ENCODE results near the gene CCDC27. TPM values are rescaled to one million over a fixed set of nuclear protein-coding genes. Genes with fewer than 3 reads are reported as not detected.

Gene CCDC27
- total RNA-seq, 4 donors from 2014 or later: not detected

DNA sequence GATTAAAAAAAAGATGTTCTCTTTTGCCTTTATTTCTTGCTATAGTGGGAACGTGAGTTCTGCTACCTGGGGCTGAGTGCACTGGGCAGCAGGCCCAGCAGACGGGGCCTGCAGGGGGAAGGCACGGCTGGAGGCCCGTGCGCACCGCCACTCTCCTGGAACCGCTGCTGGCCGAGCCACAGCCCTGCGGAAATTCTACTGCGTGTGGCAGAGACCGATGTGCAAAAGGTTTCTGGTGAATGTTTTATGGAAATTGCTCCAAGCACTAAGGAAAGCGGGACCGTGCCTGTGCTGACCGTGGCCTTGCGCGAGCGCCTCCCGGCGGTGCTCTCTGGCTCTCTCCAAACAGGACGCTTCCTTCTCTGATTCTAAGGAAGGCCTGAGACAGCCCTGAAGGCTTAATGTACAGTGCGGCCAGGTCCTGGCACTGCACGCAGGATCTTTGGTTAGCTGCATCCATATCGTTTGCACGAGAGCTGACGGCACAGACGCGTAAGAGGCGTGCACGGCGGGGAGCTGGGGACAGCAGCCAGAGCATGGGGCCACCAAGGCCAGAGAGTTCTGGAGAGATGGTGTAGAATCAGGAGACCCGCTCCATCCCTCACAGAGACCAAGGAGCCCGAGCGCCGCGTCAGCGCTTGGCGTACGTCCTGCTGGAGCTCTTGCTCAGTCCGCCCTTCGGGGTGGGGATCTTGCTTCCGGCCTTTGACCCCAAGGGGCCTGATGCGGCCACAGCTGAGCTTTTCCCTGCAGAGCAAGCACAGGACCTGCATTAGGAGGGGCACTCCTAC is 62.7 kb downstream of the CCDC27 start:
- Histone ChIP-seq H3K27me3 (no peaks in the 10 kb centered on the region), H3K4me3 (no peak overlapping the region), H3K9me3 (no peaks in the 10 kb centered on the region), H3K36me3 (peaks cover 0 to 21% (median 9%) of the 10 kb centered on the region in 4 donors), H3K27ac (no peak overlapping the region), H3K4me1 (no peaks in the 10 kb centered on the region)
- intact Hi-C loops (cut with DNase I; ENCODE audit: low total_unique reads) (loop anchor here (5.0 kb wide), 1 partner anchor 1947 kb away; no protein-coding TSS in a partner anchor), in situ Hi-C loops (cut with MboI; ENCODE audit: low pct_ligation_motif_present in 1 of 4, low pct_unique_long_range_greater_than_20kb in 1 of 4, low sequenced_read_pairs in 3 of 4) (no loop called here)
- DNase-seq: no peak
- 90% methylated on average over 42 of the region's 42 CpGs; no CpG with 5 or more reads in 1 of the 2 donors for WGBS, 2 donors (ENCODE audit: low coverage in 1 of 2)
- TF ChIP-seq POLR2AphosphoS5 (IDR thresholded peaks at IDR 0.05) (no peak), POLR2A (IDR thresholded peaks at IDR 0.05) (no peak), EP300 (IDR thresholded peaks at IDR 0.05; ENCODE audit: low read depth) (no peak)
- TF ChIP-seq, protein P1, sequence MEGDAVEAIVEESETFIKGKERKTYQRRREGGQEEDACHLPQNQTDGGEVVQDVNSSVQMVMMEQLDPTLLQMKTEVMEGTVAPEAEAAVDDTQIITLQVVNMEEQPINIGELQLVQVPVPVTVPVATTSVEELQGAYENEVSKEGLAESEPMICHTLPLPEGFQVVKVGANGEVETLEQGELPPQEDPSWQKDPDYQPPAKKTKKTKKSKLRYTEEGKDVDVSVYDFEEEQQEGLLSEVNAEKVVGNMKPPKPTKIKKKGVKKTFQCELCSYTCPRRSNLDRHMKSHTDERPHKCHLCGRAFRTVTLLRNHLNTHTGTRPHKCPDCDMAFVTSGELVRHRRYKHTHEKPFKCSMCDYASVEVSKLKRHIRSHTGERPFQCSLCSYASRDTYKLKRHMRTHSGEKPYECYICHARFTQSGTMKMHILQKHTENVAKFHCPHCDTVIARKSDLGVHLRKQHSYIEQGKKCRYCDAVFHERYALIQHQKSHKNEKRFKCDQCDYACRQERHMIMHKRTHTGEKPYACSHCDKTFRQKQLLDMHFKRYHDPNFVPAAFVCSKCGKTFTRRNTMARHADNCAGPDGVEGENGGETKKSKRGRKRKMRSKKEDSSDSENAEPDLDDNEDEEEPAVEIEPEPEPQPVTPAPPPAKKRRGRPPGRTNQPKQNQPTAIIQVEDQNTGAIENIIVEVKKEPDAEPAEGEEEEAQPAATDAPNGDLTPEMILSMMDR (IDR thresholded peaks at IDR 0.05): no peak

DNA sequence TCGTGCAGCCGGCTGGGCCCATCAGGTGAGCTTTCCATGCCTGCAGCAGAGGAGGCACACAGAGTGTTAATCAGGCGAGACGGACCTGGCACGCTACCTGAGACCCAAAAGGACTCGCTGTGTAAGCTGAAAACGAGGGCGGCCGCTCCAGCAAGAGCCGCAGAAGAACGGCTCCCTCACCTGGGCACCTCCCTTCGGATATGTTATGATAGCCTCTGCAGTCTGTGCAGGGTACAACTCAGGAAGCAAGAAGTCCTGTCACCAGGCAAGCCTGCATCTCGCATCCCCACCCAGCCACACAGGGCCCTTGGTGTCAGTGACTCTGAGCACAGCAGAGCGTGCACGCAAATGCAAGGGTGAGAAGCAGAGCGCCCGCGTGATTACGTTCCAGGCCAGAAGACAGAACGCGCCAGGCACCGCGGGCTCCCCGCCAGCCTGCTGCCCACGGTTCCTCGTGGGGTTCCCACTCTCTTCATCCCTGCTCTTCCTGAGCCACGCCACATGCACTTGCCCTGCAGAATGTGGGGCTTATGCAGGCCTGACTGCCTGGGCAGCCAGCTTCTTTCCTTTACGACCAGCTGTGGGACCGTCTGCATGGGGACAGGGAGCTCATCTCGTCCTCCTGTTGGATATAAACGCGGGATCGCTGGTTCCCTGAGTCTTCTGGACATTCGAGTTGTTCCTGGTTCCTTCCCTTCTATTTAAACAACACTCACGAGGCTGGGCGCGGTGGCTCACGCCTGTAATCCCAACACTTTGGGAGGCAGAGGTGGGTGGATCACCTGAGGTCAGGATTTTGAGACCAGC is 64.3 kb downstream of the CCDC27 start:
- H3K36me3 ChIP-seq: peaks cover 0 to 35% (median 12%) of the 10 kb centered on the region in 4 donors
- no peak overlapping the region for H3K27ac ChIP-seq
- DNase-seq: no peak
- H3K9me3 ChIP-seq: no peaks in the 10 kb centered on the region
- 91% methylated on average over 38 of the region's 38 CpGs; no CpG with 5 or more reads in 1 of the 2 donors for WGBS, 2 donors (ENCODE audit: low coverage in 1 of 2)
- H3K27me3 ChIP-seq: no peaks in the 10 kb centered on the region
- no peaks in the 10 kb centered on the region for H3K4me1 ChIP-seq
- no peak overlapping the region for H3K4me3 ChIP-seq
- in situ Hi-C loops (cut with MboI; ENCODE audit: low pct_ligation_motif_present in 1 of 4, low pct_unique_long_range_greater_than_20kb in 1 of 4, low sequenced_read_pairs in 3 of 4) (no loop called here), intact Hi-C loops (cut with DNase I; ENCODE audit: low total_unique reads) (loop anchor here (5.0 kb wide), 1 partner anchor 1946 kb away; no protein-coding TSS in a partner anchor)
- TF ChIP-seq POLR2A (IDR thresholded peaks at IDR 0.05) (no peak), POLR2AphosphoS5 (IDR thresholded peaks at IDR 0.05) (no peak), EP300 (IDR thresholded peaks at IDR 0.05; ENCODE audit: low read depth) (no peak)
- TF ChIP-seq, protein P1 (IDR thresholded peaks at IDR 0.05): no peak

DNA sequence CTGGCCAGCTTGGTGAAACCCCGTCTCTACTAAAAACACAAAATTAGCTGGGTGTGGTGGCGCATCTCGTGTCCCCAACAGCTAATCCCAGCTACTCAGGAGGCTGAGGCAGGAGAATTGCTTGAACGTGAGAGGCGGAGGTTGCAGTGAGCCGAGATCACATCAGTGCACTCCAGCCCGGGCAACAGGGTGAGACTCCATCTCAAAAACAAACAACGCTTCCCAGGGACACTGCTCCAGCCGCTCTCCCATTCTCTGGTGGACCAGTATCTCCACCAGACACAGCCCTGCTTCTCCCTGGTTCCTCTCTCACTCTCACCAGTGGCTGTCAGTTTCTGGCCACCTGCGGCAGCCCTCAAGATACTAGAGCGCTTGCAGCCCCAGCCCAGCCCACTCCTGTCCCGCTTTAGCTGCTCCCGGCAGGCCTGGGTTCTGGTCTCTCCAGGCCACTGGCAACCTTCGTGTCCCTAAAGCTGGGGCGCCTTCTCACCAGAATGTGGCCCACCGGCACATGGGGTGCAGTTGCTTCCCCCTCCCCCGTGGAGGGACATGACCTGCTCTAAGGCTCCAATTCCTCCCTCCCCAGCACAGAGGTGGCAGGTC is 65.0 kb downstream of the CCDC27 start:
- 92% methylated on average over 17 of the region's 17 CpGs; no CpG with 5 or more reads in 1 of the 2 donors for WGBS, 2 donors (ENCODE audit: low coverage in 1 of 2)
- intact Hi-C loops (cut with DNase I; ENCODE audit: low total_unique reads) (loop anchor here (5.0 kb wide), 1 partner anchor 1945 kb away; no protein-coding TSS in a partner anchor), in situ Hi-C loops (cut with MboI; ENCODE audit: low pct_ligation_motif_present in 1 of 4, low pct_unique_long_range_greater_than_20kb in 1 of 4, low sequenced_read_pairs in 3 of 4) (no loop called here)
- H3K4me3 ChIP-seq: no peak overlapping the region
- H3K36me3 ChIP-seq: peaks cover 0 to 38% (median 16%) of the 10 kb centered on the region in 4 donors
- H3K9me3 ChIP-seq: no peaks in the 10 kb centered on the region
- no peak for DNase-seq
- H3K27me3 ChIP-seq: no peaks in the 10 kb centered on the region
- H3K4me1 ChIP-seq: no peaks in the 10 kb centered on the region
- H3K27ac ChIP-seq: no peak overlapping the region
- TF ChIP-seq, protein P1 (IDR thresholded peaks at IDR 0.05): no peak
- TF ChIP-seq POLR2AphosphoS5 (IDR thresholded peaks at IDR 0.05): no peak
- TF ChIP-seq POLR2A (IDR thresholded peaks at IDR 0.05): no peak
- TF ChIP-seq EP300 (IDR thresholded peaks at IDR 0.05; ENCODE audit: low read depth): no peak

Measured in transverse colon (tissue), 4 donors.